ENCODE measurements around the gene ZFAND3. TPM values are rescaled to one million over a fixed set of nuclear protein-coding genes. Genes with fewer than 3 reads are reported as not detected.
A peak's percentile ranks its signal among the peaks of the same experiment; 100 is the strongest.

ZFAND3 gene
- total RNA-seq, 6 donors from 2014 or later = 26.2 to 66.4 (median 55.5) TPM

GRCh38 chr6:37864250-37864649 is 44.7 kb downstream of the ZFAND3 start:
- no peaks in the 10 kb centered on the region for H3K36me3 ChIP-seq
- no peak for DNase-seq
- ATAC-seq (ENCODE audit: low FRiP score in 2 of 2) = no peak
- H3K27me3 ChIP-seq = no peaks in the 10 kb centered on the region
- no peak overlapping the region for H3K27ac ChIP-seq
- H3K4me1 ChIP-seq = peaks cover 18 to 42% (median 30%) of the 10 kb centered on the region in 4 donors
- H3K9me3 ChIP-seq = no peaks in the 10 kb centered on the region
- TF ChIP-seq POLR2A (IDR thresholded peaks at IDR 0.05) (no peak), EP300 (IDR thresholded peaks at IDR 0.05) (no peak)
- no peak overlapping the region for H3K4me3 ChIP-seq

GRCh38 chr6:37865504-37865903 is 46.0 kb downstream of the ZFAND3 start:
- 79 to 82% methylated on average over 5 of the region's 5 CpGs for WGBS, 2 donors
- ATAC-seq (ENCODE audit: low FRiP score in 2 of 2) (no peak), DNase-seq (no peak)
- Histone ChIP-seq H3K36me3 (no peaks in the 10 kb centered on the region), H3K4me3 (no peak overlapping the region), H3K4me1 (peaks cover 18 to 37% (median 31%) of the 10 kb centered on the region in 4 donors), H3K27me3 (no peaks in the 10 kb centered on the region), H3K9me3 (no peaks in the 10 kb centered on the region), H3K27ac (no peak overlapping the region)
- no peak for TF ChIP-seq POLR2AphosphoS5 (IDR thresholded peaks at IDR 0.05)
- no peak for TF ChIP-seq CTCF (IDR thresholded peaks at IDR 0.05)
- no peak for TF ChIP-seq EP300 (IDR thresholded peaks at IDR 0.05)
- no peak for TF ChIP-seq POLR2A (IDR thresholded peaks at IDR 0.05)

- no peak for TF ChIP-seq EP300 (IDR thresholded peaks at IDR 0.05)
- TF ChIP-seq CTCF (IDR thresholded peaks at IDR 0.05) = no peak
- TF ChIP-seq POLR2AphosphoS5 (IDR thresholded peaks at IDR 0.05) = no peak
- TF ChIP-seq POLR2A (IDR thresholded peaks at IDR 0.05) = no peak
- no peaks in the 10 kb centered on the region for H3K9me3 ChIP-seq
- ATAC-seq (ENCODE audit: low FRiP score in 2 of 2) = no peak
- DNase-seq = no peak
- H3K4me3 ChIP-seq = no peak overlapping the region
- 74 to 84% methylated on average over 6 of the region's 6 CpGs for WGBS, 2 donors
- no peaks in the 10 kb centered on the region for H3K36me3 ChIP-seq
- H3K27me3 ChIP-seq = no peaks in the 10 kb centered on the region
- peaks cover 18 to 31% (median 27%) of the 10 kb centered on the region in 4 donors for H3K4me1 ChIP-seq
- no peak overlapping the region for H3K27ac ChIP-seq
These were observed 47.3 kb downstream of the ZFAND3 start for GRCh38 chr6:37866590-37867507.

DNA sequence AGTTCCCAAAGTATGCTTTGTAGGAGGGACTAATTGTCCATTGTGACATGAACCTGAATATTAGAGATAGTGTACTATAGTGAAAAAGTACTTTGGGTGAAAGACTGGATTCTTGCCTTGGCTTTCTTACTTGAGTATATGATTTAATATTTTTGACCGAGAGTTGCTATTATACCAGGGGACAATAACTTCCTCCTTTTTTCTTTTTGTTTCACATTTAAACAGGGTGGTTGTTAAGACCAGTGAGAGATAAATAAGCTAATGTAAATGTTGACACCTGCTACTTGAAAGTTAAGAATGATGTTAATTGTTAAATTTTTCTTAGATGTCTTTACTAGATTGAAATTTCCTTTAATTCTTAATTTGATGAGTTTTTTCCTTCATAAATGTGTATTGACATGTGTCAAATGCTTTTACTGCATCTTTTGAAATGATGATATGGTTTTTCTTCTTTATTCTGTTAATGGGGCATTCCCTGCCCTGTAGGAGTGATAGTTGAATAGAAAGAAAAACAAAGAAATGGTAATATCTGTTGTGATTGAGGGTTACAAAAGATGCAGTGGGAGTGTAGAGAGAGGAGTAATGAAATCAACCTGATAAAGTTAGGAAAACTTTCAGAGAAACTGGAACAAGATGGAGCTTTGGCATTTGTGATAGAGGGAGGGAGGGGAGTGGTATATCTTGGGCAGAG is 48.4 kb downstream of the ZFAND3 start:
- Histone ChIP-seq H3K9me3 (no peaks in the 10 kb centered on the region), H3K4me1 (peaks cover 18 to 30% (median 27%) of the 10 kb centered on the region in 4 donors), H3K4me3 (no peak overlapping the region), H3K27me3 (no peaks in the 10 kb centered on the region), H3K36me3 (no peaks in the 10 kb centered on the region), H3K27ac (no peak overlapping the region)
- TF ChIP-seq POLR2AphosphoS5 (IDR thresholded peaks at IDR 0.05) = no peak
- TF ChIP-seq CTCF (IDR thresholded peaks at IDR 0.05) = no peak
- ATAC-seq (ENCODE audit: low FRiP score in 2 of 2) = no peak
- no peak for DNase-seq
- WGBS, 2 donors = 19 to 23% methylated on average over 1 of the region's 1 CpG

GRCh38 chr6:37868447-37868825 is 48.9 kb downstream of the ZFAND3 start:
- no peak for TF ChIP-seq POLR2A (IDR thresholded peaks at IDR 0.05)
- TF ChIP-seq CTCF (IDR thresholded peaks at IDR 0.05) = no peak
- TF ChIP-seq POLR2AphosphoS5 (IDR thresholded peaks at IDR 0.05) = no peak
- TF ChIP-seq EP300 (IDR thresholded peaks at IDR 0.05) = no peak
- 66 to 78% methylated on average over 4 of the region's 4 CpGs for WGBS, 2 donors
- no peaks in the 10 kb centered on the region for H3K27me3 ChIP-seq
- H3K9me3 ChIP-seq = no peaks in the 10 kb centered on the region
- no peak overlapping the region for H3K4me3 ChIP-seq
- H3K36me3 ChIP-seq = no peaks in the 10 kb centered on the region
- no peak overlapping the region for H3K27ac ChIP-seq
- peaks cover 18 to 28% (median 26%) of the 10 kb centered on the region in 4 donors for H3K4me1 ChIP-seq
- ATAC-seq (ENCODE audit: low FRiP score in 2 of 2) (peak in 1 of 2 donors; percentile 59), DNase-seq (no peak)

Measured in upper lobe of left lung (tissue), 6 donors.